GM19025 (cell line): Measurements from ENCODE around the gene FAM111A.

Source experiments
- ATAC-seq: cut with Tn5 transposase; IDR thresholded peaks from one replicate; pipeline ENCODE4 v1.9.1; 2021; ENCODE audit warnings: mild to moderate bottlenecking, low read depth, moderate library complexity; ENCODE audit not compliant: unreplicated experiment

Gene FAM111A

DNA sequence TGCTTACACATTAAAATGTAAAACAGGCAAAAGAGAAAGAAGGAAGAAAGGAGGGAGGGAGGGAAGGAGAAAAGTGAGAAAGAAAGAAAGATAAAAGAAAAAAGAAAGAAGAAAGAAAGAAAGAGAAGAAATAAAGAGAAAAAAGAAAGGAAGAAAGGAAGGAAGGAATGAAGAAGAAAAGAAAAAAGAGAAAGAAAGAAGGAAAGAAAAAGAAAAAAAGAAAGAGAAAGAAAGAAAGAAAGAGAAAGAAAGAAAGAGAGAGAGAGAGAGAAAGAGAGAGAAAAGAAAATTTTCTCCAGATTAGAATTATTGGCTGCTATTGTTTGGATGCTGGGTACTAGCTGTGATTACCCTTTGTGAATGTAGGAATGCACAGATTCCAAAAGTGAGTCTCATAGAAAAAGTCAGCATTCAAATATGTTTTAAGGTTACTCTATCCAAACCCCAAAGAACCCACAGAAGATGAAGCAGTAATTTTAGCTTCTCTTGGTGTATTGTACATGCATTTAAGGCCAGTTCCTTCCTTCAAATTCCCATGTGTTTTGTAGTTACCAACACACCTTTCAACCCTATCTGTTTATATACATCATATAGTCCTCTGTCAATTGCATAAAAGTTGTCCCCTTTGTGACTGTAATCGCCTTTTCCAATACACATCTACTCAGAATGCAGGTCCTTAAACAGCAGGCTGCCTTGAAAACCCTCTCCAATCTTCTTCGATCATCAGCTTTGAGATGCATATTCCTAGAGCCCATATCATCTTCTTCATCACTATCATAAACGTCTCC lies 789 bp upstream of the FAM111A start:
- ATAC-seq: no peak

DNA sequence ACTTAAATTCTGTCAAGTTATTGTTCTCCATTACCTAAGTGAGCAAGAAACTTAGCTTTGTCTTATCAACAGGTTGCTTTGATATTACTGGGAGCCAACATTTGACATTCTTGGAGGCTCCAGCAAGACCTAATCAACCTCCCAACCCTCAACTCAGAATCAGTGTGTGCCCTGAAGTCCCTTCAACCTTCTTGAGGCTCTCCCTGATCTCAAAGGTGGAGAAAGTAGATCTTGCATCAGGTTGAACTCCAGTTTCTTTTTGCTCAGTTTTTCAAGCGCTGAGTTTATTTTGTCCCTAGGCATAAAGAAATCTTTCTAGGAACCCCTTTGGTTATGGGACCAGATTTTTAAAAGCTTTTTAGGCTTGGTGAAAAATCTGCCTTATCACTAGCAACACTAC lies 1.4 kb downstream of the FAM111A start:
- no peak for ATAC-seq

GRCh38 chr11:59144579-59145345 lies 2.1 kb downstream of the FAM111A start:
- peak; percentile 50 for ATAC-seq

GRCh38 chr11:59145534-59145933 lies 2.9 kb downstream of the FAM111A start:
- no peak for ATAC-seq

GRCh38 chr11:59151761-59152160 lies 9.1 kb downstream of the FAM111A start:
- peak; percentile 29 for ATAC-seq

- ATAC-seq: peak; percentile 78
Observed at GRCh38 chr11:59152312-59152951, 9.8 kb downstream of the FAM111A start.

DNA sequence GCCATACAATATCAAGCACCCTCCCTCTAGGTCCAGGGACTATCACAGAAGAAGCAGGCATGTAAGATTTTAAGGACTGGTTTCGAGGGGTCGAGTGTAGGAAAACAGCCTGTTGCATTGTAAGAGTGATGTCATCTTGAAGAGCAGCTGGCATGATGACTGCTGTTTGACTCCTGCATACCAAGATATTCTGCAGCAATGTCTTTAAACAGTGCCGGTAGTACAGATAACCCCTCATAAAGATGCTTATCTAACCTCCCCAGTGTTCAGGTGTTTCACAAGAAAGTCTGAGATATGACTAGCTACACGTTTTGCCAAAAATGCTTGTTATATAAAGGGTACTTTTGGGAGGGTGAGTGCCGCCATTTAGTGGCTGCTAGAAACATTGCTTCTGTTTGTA lies 12.0 kb downstream of the FAM111A start:
- no peak for ATAC-seq

DNA sequence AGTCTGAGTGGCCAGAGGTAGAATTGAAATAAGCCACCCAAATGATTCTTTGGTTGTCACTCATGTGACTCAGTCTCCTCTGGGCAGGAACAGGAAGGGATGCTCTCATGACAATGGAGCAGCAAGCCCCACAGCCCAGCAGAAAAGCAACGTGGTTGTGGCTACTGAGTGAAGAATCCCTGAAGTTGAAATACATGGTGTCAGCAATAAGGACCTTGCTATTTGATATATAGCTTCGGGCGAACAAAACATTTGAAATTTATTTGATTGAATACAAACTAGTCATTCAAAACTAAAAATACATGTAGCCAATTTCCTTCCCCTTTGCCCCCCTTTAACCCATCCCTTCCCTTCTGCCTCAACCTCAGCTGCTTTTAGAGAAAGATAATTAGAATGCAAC lies 14.8 kb downstream of the FAM111A start:
- no peak for ATAC-seq

DNA sequence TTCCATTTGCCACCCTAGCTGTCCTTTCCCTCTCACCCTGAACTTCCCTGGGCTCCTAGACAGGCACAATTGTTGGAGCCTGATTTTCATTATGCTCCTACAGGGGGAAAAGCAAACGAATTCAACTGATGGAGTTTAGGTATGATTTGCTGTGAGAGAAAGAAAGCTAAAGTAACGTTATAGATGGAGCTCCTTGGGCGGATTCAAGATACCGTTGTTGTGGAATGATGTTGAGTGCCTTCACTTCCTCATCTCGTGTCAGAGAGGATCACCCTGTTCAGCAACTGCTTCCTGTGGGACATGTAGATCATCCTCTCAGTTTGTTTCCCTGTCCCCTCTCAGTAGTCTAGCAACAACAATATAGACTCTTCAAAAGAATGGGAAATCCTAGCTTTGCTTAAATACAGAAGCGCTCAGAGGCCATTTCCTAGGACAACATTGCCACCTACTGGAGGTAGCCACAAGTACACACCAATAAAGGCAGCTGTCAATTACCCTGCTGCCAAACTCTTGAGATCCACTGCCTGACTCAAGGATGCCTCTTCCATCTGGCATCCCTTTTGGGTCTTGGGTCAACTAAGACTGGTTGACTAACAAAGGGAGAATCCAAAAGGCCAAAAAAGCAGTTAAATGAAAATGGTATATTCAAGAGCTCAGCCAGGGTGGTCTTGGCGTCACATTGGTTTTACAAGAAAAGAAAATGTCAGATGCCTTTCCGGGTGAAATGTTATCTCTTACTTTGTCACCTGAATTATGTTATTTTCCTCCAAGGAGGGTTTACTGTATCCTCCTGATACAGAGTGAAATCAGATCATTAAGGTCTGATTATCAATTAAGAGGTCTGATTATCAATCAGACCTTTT lies 15.8 kb downstream of the FAM111A start:
- ATAC-seq: peak; percentile 92

GRCh38 chr11:59164028-59164427 lies 21.4 kb downstream of the FAM111A start:
- no peak for ATAC-seq

GRCh38 chr11:59171508-59172322 lies 29.1 kb downstream of the FAM111A start, which contains the start of gene DTX4:
DTX4 (plus strand) TSS chr11:59172132; CDS start chr11:59172596, 464 bp downstream.
- peak; percentile 62 for ATAC-seq

GRCh38 chr11:59172345-59173079 lies 29.9 kb downstream of the FAM111A start:
- peak; percentile 29 for ATAC-seq

DNA sequence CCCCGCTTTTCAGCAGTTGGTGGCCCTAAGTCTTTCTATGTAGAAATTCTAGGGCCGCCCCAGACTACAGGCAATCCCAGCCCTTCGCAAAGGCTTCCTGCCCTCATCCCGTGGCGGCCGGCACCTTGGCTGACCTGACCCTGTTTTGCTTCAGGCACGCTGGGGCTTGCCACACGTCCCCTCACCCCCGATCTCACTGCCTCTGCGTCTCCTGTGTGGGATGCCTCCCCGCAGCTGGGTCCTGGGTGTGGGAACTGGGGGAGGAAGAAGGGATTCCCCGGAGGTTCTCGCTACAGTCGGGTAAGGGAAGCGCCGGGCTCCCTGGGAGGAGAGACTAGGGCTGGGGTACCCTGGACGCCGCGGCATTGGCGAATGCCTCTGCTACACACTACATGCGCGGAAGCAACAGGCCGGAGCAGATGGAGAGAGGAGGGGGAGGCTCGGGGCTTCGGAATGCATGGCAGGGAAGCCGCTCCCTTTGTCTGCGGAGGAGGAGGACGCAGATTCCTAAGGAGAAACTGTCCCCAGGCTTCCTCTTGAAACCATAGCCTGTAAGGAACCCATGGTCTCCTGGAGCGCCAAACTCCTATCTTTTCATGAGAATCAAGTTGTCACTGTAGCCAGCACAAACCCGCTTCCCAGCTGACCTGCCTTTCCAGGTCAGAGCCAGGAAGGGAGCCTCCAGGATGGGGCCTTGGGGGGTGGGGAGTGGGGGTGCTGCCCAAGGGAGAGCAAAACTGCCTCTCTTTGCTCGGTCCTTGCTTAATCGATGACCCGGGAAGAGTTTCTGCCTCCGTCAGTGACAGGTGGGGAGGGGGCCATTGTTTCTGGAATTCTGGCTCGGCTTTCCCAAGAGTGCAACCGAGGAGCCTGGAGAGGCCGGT lies 30.7 kb downstream of the FAM111A start:
- peak; percentile 4 for ATAC-seq

DNA sequence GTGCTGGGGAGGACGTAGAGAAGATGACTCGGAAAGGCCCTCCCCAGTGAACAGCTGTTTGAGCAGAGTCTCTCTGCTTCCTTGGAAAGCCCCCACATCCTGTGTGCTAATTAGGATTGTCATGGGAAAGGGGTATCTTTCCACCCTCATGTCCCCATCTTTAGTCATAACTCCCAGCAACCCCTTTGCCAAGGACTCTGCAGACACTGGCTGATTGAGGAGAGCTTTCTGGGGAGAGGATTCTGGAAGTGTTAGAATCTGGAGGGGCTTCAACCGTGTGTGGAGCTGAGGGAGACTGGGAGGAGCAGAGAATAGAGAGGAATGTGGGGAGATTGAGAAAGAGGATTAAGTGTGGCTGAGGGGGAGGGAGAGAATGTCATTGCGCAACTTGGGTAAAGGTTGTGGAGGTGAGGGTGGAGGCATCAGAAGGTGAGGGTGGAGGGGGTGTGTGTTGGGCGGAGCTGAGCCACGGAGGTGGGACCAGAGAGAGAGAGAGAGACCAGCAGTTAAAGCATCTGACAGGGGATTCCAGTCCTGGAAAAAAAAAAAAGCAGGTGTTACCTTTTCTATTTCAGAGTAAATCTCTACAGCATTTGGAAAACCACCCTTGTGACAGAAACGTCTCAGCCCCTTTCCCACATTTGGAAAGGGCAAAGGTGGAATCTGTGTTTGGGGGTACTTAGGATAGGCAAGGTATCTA lies 31.5 kb downstream of the FAM111A start:
- ATAC-seq: no peak

DNA sequence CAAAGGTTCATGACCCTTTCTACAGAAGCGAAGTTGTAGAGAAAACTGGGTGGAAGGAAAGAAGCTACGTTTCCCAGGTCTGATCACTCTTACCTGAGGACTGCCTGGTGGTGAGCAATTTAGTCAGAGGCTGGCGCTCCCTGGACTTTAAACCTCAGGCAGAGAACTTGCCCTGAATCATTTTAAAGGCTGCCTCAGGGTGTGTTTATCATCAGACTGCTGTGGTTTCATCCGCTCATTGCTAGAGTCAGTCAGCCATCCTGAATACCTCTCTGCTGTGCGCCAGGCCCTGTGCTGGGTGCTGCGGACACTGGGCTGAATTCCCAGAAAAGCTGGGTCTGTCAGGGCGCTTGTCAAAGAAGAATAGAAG lies 32.0 kb downstream of the FAM111A start:
- ATAC-seq: no peak

- no peak for ATAC-seq
Observed at GRCh38 chr11:59175091-59175501, 32.4 kb downstream of the FAM111A start.

- no peak for ATAC-seq
Observed at GRCh38 chr11:59176330-59176729, 33.7 kb downstream of the FAM111A start.
